SK-N-SH (cell line): ENCODE results near the gene MAGI2.
A peak's percentile ranks its signal among the peaks of the same experiment; 100 is the strongest.

ENCODE experiments used
- EP300 ChIP-seq, 2 experiments: IDR thresholded peaks; 2 replicates each; pipeline versions ENCODE4 v1.4.0 to v1.6.1; 2012; ENCODE audit warnings: borderline replicate concordance in 1 of 2, low read depth in 1 of 2, low read length in 1 of 2
- FOSL2 ChIP-seq: IDR thresholded peaks from 2 replicates; pipeline ENCODE4 v1.4.0; 2012; ENCODE audit warnings: low read depth, mild to moderate bottlenecking, moderate library complexity, borderline replicate concordance
- GABPA ChIP-seq: IDR thresholded peaks from 2 replicates; pipeline ENCODE4 v1.4.0; 2012; ENCODE audit warnings: low read depth, mild to moderate bottlenecking
- NRF1 ChIP-seq: IDR thresholded peaks from 2 replicates; pipeline ENCODE4 v1.6.1; 2012; ENCODE audit warnings: low read depth, mild to moderate bottlenecking, low read length
- SMC3 ChIP-seq: IDR thresholded peaks from 2 replicates; pipeline ENCODE4 v1.6.1; 2012; ENCODE audit warnings: low read depth, low read length, improper control_type of control experiment
- TF ChIP-seq, protein P1 (sequence below): fragments of 150-350 bp; IDR thresholded peaks from 2 replicates; pipeline ENCODE4 v1.6.1; 2016; ENCODE audit warnings: mild to moderate bottlenecking, low read depth, low read length
- TF ChIP-seq, protein P2 (sequence below): fragments of 200-600 bp; sonication (generic); IDR thresholded peaks from 2 replicates; pipeline ENCODE4 v1.6.1; 2017; ENCODE audit warnings: antibody characterized with exemption, mild to moderate bottlenecking, moderate library complexity

DNA sequence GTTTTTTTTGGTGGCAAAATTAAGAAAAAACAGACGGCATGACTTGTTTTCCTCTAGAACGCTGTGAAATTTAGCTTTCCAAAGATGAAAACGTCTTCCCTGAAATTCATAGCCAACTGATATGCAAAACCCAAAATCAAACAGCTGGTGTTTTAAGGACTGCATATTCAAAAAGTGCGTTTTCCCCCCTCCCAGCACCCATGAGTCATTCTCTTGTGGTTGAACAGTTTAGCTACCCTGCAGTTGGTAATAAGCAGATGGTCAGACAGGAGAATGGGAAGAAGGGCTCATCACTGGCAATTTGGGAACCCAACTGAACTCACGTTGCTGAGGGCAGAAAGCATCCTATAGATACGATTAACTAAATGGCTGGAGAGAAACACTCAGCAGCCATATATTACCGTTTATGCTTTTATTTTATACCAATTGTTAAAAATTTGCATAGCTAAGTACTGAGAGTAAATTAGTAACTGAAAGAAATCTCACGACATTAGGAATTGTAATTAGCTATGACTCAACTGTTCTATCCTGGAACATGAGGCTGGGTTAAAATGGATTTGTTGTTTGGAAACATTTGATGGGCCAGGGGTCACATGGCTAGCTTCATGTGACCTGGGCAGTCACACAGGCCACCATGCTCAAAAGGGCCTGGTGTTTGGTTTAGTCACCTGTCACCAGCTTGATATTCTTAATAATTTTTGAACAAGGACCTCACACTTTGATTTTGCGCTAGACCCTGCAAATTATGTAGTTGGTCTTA is 1311.8 kb downstream of the MAGI2 start:
- no peak for TF ChIP-seq NRF1
- no peak for TF ChIP-seq GABPA
- TF ChIP-seq, protein P1, sequence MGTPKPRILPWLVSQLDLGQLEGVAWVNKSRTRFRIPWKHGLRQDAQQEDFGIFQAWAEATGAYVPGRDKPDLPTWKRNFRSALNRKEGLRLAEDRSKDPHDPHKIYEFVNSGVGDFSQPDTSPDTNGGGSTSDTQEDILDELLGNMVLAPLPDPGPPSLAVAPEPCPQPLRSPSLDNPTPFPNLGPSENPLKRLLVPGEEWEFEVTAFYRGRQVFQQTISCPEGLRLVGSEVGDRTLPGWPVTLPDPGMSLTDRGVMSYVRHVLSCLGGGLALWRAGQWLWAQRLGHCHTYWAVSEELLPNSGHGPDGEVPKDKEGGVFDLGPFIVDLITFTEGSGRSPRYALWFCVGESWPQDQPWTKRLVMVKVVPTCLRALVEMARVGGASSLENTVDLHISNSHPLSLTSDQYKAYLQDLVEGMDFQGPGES: no peak
- peak; percentile 76 to 99; a peak in 3 of 4 replicates for TF ChIP-seq EP300 (IDR thresholded peaks at IDR 0.05; ENCODE audit: borderline replicate concordance in 1 of 2, low read depth in 1 of 2, low read length in 1 of 2)
- TF ChIP-seq, protein P2, sequence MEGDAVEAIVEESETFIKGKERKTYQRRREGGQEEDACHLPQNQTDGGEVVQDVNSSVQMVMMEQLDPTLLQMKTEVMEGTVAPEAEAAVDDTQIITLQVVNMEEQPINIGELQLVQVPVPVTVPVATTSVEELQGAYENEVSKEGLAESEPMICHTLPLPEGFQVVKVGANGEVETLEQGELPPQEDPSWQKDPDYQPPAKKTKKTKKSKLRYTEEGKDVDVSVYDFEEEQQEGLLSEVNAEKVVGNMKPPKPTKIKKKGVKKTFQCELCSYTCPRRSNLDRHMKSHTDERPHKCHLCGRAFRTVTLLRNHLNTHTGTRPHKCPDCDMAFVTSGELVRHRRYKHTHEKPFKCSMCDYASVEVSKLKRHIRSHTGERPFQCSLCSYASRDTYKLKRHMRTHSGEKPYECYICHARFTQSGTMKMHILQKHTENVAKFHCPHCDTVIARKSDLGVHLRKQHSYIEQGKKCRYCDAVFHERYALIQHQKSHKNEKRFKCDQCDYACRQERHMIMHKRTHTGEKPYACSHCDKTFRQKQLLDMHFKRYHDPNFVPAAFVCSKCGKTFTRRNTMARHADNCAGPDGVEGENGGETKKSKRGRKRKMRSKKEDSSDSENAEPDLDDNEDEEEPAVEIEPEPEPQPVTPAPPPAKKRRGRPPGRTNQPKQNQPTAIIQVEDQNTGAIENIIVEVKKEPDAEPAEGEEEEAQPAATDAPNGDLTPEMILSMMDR: no peak
- TF ChIP-seq SMC3: no peak
- TF ChIP-seq FOSL2: peak; percentile 99
